Ishikawa (cell line): Measurements from ENCODE around the gene SYNDIG1.

Source experiments
- CEBPB ChIP-seq: IDR thresholded peaks from 2 replicates; pipeline ENCODE4 v1.6.1; 2012
- CREB1 ChIP-seq: IDR thresholded peaks from 2 replicates; pipeline ENCODE4 v1.6.1; 2012; ENCODE audit warnings: low read depth
- EGR1 ChIP-seq: IDR thresholded peaks from 2 replicates; pipeline ENCODE4 v1.6.1; 2012
- EP300 ChIP-seq: IDR thresholded peaks from 2 replicates; pipeline ENCODE4 v1.6.1; 2012; ENCODE audit warnings: borderline replicate concordance
- FOXM1 ChIP-seq: IDR thresholded peaks from 2 replicates; pipeline ENCODE4 v1.6.1; 2012; ENCODE audit warnings: low read depth, borderline replicate concordance
- NFIC ChIP-seq: IDR thresholded peaks from 2 replicates; pipeline ENCODE4 v1.6.1; 2012
- RAD21 ChIP-seq: IDR thresholded peaks from 2 replicates; pipeline ENCODE4 v1.6.1; 2012; ENCODE audit warnings: low read depth
- TAF1 ChIP-seq: IDR thresholded peaks from 2 replicates; pipeline ENCODE4 v1.6.1; 2012; ENCODE audit warnings: low read depth, mild to moderate bottlenecking
- TCF12 ChIP-seq: IDR thresholded peaks from 2 replicates; pipeline ENCODE4 v1.6.1; 2012; ENCODE audit warnings: low read depth
- TEAD4 ChIP-seq: IDR thresholded peaks from 2 replicates; pipeline ENCODE4 v1.6.1; 2012
- YY1 ChIP-seq: IDR thresholded peaks from 2 replicates; pipeline ENCODE4 v1.6.1; 2012; ENCODE audit warnings: low read depth
- ZBTB7A ChIP-seq: IDR thresholded peaks from 2 replicates; pipeline ENCODE4 v1.6.1; 2012; ENCODE audit warnings: low read depth
- TF ChIP-seq, protein P1 (sequence below): IDR thresholded peaks from 2 replicates; pipeline ENCODE4 v1.6.1; 2012; ENCODE audit warnings: low read depth, mild to moderate bottlenecking
- TF ChIP-seq, protein P2 (sequence below): IDR thresholded peaks from 2 replicates; pipeline ENCODE4 v1.6.1; 2012
- TF ChIP-seq, protein P3 (sequence below): IDR thresholded peaks from 2 replicates; pipeline ENCODE4 v1.6.1; 2012

Gene SYNDIG1

DNA sequence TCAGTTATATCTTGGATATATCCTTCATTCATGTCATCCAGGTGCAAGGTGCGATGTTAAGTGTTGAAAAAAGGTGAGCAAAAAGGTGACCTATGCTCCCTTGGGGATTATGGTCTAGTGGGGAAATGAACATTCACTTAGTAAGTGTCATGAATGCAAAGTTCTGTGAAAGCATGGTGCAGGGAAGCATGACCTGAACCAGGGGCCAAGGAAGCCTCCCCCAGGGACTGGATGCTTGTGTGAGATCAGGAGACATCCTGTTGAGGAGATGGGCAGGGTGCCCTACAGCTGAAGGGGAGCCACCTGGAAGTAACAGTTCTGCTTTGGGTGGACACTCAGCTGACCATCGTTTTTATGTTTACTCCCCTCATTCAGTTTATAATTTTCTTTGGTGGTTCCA is 179.5 kb downstream of the SYNDIG1 start:
- TF ChIP-seq NFIC, result no peak
- TF ChIP-seq TAF1, result no peak
- TF ChIP-seq TCF12, result no peak
- TF ChIP-seq TEAD4, result no peak
- no peak for TF ChIP-seq FOXM1
- no peak for TF ChIP-seq EP300
- TF ChIP-seq CEBPB, result no peak
- TF ChIP-seq, protein P1, sequence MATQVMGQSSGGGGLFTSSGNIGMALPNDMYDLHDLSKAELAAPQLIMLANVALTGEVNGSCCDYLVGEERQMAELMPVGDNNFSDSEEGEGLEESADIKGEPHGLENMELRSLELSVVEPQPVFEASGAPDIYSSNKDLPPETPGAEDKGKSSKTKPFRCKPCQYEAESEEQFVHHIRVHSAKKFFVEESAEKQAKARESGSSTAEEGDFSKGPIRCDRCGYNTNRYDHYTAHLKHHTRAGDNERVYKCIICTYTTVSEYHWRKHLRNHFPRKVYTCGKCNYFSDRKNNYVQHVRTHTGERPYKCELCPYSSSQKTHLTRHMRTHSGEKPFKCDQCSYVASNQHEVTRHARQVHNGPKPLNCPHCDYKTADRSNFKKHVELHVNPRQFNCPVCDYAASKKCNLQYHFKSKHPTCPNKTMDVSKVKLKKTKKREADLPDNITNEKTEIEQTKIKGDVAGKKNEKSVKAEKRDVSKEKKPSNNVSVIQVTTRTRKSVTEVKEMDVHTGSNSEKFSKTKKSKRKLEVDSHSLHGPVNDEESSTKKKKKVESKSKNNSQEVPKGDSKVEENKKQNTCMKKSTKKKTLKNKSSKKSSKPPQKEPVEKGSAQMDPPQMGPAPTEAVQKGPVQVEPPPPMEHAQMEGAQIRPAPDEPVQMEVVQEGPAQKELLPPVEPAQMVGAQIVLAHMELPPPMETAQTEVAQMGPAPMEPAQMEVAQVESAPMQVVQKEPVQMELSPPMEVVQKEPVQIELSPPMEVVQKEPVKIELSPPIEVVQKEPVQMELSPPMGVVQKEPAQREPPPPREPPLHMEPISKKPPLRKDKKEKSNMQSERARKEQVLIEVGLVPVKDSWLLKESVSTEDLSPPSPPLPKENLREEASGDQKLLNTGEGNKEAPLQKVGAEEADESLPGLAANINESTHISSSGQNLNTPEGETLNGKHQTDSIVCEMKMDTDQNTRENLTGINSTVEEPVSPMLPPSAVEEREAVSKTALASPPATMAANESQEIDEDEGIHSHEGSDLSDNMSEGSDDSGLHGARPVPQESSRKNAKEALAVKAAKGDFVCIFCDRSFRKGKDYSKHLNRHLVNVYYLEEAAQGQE, result no peak
- TF ChIP-seq ZBTB7A, result no peak
- TF ChIP-seq, protein P2, sequence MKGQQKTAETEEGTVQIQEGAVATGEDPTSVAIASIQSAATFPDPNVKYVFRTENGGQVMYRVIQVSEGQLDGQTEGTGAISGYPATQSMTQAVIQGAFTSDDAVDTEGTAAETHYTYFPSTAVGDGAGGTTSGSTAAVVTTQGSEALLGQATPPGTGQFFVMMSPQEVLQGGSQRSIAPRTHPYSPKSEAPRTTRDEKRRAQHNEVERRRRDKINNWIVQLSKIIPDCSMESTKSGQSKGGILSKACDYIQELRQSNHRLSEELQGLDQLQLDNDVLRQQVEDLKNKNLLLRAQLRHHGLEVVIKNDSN, result no peak
- TF ChIP-seq YY1, result no peak

DNA sequence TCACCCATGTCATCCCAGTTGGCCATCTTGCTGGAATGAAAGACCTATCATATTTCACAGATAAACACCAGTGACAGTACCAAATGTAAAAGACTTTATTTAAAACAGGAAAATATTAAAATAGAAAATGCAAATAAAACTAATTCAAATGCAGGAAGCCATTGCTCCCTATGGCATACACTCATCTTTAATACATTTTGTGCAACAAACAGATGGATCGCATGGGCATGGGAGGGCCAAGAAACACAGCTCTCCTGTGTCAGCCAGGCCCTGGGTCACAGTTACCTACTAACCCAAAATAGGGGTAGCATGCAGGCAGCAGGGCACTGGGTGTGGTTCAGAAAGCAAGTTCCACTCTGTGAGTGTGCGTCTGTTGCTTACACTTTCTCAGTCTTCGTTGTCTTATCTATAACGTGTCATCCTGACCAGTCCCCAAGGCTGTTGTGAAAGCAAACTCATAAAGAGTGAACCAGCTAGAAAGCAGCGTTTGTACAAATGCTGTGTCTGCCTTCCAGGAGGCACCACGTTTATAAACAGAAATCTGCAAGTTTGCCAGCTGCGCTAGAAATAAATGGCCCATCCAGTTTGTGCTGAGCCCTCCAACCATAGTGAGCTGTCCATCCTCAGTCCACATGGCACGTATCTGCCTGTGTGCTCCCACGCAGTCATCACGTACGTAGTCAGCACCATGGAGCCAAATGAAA is 180.5 kb downstream of the SYNDIG1 start:
- no peak for TF ChIP-seq TCF12
- TF ChIP-seq, protein P3, sequence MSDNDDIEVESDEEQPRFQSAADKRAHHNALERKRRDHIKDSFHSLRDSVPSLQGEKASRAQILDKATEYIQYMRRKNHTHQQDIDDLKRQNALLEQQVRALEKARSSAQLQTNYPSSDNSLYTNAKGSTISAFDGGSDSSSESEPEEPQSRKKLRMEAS, result no peak
- no peak for TF ChIP-seq EGR1
- no peak for TF ChIP-seq EP300
- TF ChIP-seq TAF1, result no peak
- no peak for TF ChIP-seq ZBTB7A
- TF ChIP-seq, protein P1, result no peak
- no peak for TF ChIP-seq TEAD4
- TF ChIP-seq, protein P2, result no peak
- TF ChIP-seq FOXM1, result no peak
- no peak for TF ChIP-seq CREB1
- TF ChIP-seq YY1, result no peak
- no peak for TF ChIP-seq NFIC
- no peak for TF ChIP-seq CEBPB
- no peak for TF ChIP-seq RAD21

DNA sequence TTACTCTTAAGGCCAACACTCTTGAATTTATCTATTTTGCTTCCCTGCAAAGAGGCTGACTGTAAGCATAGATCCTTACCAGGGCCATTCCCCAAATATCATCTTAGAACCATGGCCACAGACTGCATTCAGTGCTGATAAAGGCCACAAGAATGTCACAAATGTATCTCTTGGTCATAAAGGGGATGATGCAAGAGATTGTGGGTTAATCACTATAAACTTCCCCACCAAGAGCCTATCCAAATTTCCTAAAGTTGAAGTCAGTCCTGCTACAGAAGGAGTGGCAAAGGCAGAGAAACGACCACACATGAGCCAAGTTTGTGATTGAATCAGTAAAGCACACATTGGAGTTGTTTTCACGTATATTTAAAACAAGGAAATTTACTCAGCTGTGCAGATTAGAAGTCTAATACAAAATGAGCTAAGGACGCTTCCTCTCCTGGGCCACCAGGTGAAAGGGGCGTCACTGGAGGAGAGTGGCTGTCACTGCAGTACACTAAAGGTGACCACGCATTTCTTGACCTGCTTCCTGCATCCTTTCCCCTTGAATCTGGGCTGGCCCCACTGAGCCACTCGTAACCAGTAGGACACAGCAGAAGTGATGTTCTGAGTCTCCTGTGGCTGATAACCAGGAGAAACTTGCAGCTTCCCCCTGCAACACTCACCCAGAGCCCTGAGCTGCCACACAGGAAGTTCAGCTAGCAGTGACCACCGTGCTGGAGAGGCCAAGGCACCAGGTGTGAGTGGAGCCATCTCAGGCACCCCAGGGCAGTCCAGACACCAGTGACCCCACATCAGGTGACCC is 181.9 kb downstream of the SYNDIG1 start:
- TF ChIP-seq CEBPB (no peak), EP300 (no peak), CREB1 (no peak), FOXM1 (no peak), TEAD4 (no peak), NFIC (no peak), TAF1 (no peak), YY1 (no peak), RAD21 (no peak), EGR1 (no peak), ZBTB7A (no peak), TCF12 (no peak)
- TF ChIP-seq, protein P3, result no peak
- TF ChIP-seq, protein P1, result no peak
- TF ChIP-seq, protein P2, result no peak

DNA sequence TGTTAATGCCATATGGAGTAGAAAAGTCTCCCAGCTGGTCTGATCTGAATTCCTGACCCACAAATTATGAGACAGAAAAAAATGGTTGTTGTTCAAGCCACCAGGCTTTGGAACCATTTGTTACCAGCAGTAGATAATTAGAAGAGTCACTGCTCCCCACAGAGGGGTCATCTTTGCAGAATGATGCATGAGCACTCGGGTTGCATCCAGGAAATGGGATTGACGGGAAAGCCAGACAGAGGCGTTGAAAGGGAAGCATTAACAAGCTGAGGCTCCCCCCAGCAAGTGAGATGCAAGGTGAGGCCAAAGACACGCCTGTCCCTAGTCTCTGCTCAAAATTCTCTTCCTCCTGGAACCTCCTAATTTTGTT is 182.5 kb downstream of the SYNDIG1 start:
- no peak for TF ChIP-seq EGR1
- no peak for TF ChIP-seq TCF12
- TF ChIP-seq, protein P3, result no peak
- no peak for TF ChIP-seq EP300
- TF ChIP-seq CREB1, result no peak
- no peak for TF ChIP-seq FOXM1
